DLD1 (cell line): ENCODE measurements around the gene UMODL1.

ENCODE experiments used
- in situ Hi-C: cut with HindIII; loops from 2 replicates; pipeline ENCODE4 v1.10.0; 2017; ENCODE audit warnings: low sequenced_read_pairs

Gene UMODL1

GRCh38 chr21:42097274-42097673 lies 26.2 kb downstream of the UMODL1 start:
- in situ Hi-C loops, result no loop called here

DNA sequence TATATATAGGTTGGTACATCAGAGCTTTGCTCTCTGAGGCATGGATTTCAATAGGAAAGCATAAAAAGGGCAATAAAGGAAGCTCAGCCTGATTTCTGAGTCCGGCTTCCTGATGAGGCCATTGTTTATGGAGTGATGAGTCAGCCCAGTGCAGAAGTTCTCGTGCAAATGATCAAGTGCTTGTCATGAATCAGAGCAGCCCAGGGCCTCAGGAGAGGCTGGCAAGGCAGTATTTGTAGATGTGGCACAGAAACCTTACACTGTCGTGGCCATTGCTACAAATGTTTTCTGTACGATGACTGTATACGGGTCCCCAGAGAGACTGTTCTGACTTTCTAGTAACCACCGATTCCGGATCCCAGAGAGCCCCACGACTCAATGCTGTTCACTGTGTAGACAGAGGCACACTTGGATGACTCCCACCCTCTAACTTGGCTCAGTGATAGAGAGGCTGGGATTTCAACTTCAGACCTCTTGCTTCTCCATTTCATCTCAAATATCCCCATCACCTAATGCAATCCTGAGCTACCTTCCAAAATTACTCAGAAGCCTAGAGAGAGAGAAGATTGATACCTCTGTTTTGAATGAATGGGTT lies 26.8 kb downstream of the UMODL1 start:
- in situ Hi-C loops, result no loop called here

- in situ Hi-C loops, result no loop called here
Observed at GRCh38 chr21:42098957-42099505, 27.9 kb downstream of the UMODL1 start.

DNA sequence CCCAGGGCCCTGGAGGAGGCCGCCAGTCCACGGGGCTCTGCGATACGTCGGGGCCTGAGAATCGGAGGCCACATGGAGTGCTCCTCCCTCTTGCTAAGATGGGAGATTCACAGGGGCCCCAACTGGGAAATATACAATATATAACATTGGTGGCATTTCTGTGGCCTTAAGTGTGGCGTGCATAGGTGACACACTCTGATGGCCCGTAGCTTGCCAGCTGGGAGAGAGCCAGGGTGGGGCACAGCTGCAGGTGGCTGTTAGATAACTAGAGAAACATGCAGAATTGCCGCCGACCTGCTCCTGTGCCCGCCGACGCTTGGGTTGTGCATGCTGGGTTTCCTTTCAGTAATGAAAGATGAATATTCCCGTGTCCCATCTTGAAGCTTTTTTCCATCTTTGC lies 30.1 kb downstream of the UMODL1 start:
- in situ Hi-C loops, result loop anchor here (10.0 kb wide), 1 partner anchor 486 kb away; no protein-coding TSS in a partner anchor

GRCh38 chr21:42102076-42102475 lies 31.0 kb downstream of the UMODL1 start:
- in situ Hi-C loops, result loop anchor here (10.0 kb wide), 1 partner anchor 487 kb away; no protein-coding TSS in a partner anchor

GRCh38 chr21:42102526-42102925 lies 31.4 kb downstream of the UMODL1 start:
- in situ Hi-C loops, result loop anchor here (10.0 kb wide), 1 partner anchor 488 kb away; no protein-coding TSS in a partner anchor

DNA sequence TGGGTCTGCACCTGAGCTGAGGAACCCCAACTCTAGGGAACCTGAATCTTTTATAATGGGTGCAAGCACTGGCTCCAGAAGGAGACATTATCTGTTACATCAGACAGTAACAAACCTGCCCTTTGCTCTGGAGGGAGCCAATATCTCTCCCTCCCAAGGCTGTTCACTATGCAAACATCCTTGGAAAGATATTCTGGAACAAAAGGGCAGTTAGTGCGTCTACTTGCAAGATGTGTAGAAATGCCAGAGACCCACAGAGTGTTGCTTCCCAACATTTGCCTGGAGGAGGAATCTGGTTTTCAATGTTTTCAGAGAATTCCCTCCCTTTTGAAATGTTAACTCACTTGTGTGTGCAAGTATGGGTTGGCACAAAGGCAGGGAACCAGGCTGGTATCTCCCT lies 31.9 kb downstream of the UMODL1 start:
- in situ Hi-C loops, result loop anchor here (10.0 kb wide), 1 partner anchor 488 kb away; no protein-coding TSS in a partner anchor

GRCh38 chr21:42103843-42104242 lies 32.7 kb downstream of the UMODL1 start:
- in situ Hi-C loops, result loop anchor here (10.0 kb wide), 1 partner anchor 489 kb away; no protein-coding TSS in a partner anchor

- in situ Hi-C loops, result loop anchor here (10.0 kb wide), 1 partner anchor 491 kb away; no protein-coding TSS in a partner anchor
Observed at GRCh38 chr21:42105476-42106315, 34.6 kb downstream of the UMODL1 start.

DNA sequence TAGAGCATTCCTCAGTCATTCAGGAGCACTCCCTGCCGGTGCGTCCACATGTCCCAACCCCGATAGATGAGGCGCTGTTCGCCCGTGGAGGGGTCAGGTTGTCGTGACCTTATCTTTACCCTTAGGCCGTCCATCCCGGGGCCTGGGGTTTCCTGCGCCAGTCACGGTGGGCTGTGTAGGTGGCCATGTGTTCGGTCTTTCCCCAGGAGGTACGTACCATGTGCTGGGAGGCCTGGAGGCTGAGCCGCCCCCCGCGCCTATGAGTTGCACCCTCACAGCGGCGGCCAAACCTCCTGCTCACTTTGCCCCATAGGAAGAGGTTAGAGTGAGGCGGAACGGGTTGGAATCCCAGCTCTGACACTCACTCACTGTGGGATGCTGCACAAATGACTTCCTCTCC lies 35.3 kb downstream of the UMODL1 start:
- in situ Hi-C loops, result loop anchor here (10.0 kb wide), 1 partner anchor 492 kb away; no protein-coding TSS in a partner anchor

GRCh38 chr21:42107177-42107880 lies 36.2 kb downstream of the UMODL1 start:
- in situ Hi-C loops, result loop anchor here (10.0 kb wide), 1 partner anchor 493 kb away; no protein-coding TSS in a partner anchor

DNA sequence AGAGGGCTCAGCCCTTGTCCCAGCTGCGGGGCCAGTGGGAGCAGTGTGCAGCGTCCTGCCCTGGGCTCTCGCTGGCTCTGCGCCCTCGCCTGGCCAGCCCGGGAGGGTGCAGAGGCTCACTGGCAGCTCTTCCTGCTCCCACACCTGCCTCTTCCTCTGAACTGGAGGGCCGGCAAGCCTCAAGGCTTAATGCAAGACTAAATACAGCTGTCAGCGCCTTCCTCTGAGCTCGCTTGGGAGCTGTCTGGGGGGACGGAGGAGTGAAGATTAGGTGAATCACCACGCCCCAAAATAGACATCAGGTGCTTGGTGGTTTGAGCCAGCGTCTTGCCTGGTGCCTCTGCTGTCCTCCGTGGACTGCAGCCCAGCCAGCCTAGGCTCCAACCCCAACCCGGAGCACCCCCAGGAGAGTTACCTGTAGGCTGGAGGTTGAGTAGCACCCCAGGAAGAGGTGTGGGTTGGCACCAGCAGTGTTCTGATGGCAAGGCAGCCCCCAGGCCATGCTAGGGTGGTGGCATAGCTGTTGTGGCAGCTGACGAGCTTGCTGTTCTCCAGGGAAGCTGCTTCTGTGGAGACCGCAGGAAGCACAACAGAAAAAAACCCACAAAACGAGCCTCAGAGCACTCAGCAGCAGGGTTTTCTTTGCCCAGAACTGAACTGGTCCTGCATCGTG lies 36.9 kb downstream of the UMODL1 start:
- in situ Hi-C loops, result loop anchor here (10.0 kb wide), 1 partner anchor 493 kb away; no protein-coding TSS in a partner anchor

- in situ Hi-C loops, result loop anchor here (10.0 kb wide), 1 partner anchor 494 kb away; no protein-coding TSS in a partner anchor
Observed at GRCh38 chr21:42108554-42109340, 37.6 kb downstream of the UMODL1 start.

DNA sequence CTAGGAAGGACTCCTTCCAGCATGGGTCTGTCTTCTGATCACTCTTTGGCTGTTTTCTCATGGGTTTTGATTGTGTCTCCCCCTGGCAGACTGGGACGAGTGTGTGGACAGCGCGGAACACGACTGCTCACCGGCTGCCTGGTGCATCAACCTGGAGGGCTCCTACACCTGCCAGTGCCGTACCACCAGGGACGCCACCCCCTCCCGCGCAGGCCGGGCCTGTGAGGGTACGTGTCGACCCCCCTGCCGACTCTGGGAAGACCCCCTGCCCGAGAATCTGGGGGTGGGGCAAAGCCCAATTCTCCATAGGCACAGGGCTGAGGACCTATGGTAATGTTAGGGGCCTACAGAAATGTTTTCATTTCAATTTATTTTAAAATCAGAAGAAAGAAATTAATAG lies 38.4 kb downstream of the UMODL1 start:
- in situ Hi-C loops, result loop anchor here (10.0 kb wide), 1 partner anchor 495 kb away; no protein-coding TSS in a partner anchor

- in situ Hi-C loops, result loop anchor here (10.0 kb wide), 1 partner anchor 495 kb away; no protein-coding TSS in a partner anchor
Observed at GRCh38 chr21:42109873-42110525, 38.9 kb downstream of the UMODL1 start.

DNA sequence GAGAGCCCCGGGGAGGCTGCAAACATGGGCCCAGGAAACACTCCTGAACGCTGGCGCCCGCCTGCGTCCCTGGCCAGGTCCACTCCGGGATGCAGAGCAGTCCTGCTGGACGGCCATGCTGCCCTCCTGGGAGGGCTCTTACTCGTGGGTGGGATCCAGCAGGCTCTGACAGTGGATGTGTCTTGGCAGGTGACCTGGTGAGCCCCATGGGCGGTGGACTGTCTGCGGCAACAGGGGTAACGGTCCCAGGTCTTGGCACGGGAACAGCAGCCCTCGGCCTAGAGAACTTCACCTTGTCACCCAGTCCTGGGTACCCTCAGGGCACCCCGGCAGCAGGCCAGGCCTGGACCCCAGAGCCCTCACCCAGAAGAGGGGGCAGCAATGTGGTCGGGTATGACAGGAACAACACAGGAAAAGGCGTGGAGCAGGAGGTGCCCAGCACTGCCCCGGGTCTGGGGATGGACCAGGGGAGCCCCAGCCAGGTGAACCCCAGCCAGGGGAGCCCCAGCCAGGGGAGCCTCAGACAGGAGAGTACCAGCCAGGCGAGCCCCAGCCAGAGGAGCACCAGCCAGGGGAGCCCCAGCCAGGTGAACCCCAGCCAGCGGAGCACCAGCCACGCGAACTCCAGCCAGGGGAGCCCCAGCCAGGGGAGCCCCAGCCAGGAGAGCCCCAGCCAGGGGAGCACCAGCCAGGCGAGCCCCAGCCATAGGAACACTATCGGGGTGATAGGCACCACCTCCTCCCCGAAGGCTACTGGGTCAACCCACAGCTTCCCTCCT lies 39.8 kb downstream of the UMODL1 start:
- in situ Hi-C loops, result no loop called here

- in situ Hi-C loops, result no loop called here
Observed at GRCh38 chr21:42111470-42111743, 40.3 kb downstream of the UMODL1 start.

- in situ Hi-C loops, result no loop called here
Observed at GRCh38 chr21:42111811-42112210, 40.7 kb downstream of the UMODL1 start.
